Measurements from ENCODE around the gene TEX36. TPM values are rescaled to one million over a fixed set of nuclear protein-coding genes. Genes with fewer than 3 reads are reported as not detected.

Gene TEX36
- total RNA-seq, 1 donor from 2014 or later, result not detected

DNA sequence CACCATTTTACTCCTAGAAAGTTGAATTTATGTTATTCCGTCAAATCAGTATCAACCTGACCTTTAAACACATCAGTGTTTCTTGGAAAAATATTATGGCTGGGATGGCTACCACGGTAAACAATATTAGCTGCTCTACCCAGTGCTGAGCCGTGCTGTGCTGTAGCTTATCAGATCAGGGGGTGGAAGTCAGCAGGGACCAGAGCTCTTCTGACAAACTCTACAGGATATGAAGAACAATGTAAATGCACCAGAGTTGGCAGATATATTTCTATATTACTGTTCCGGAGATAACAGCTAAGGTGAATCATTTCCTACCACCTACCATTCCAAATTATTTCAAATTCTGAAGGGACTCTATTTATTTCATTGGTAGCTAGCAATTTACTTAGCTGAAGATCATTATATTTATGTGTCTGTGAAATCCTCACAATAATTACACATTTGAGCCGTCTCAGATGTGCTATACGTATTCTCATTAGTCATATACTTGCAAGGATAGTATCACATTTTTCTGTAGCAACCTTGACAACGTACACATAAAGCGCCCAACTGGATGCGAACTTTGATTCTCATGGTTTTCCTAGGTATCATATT, 76.5 kb downstream of the TEX36 start:
- TF ChIP-seq, protein P1, sequence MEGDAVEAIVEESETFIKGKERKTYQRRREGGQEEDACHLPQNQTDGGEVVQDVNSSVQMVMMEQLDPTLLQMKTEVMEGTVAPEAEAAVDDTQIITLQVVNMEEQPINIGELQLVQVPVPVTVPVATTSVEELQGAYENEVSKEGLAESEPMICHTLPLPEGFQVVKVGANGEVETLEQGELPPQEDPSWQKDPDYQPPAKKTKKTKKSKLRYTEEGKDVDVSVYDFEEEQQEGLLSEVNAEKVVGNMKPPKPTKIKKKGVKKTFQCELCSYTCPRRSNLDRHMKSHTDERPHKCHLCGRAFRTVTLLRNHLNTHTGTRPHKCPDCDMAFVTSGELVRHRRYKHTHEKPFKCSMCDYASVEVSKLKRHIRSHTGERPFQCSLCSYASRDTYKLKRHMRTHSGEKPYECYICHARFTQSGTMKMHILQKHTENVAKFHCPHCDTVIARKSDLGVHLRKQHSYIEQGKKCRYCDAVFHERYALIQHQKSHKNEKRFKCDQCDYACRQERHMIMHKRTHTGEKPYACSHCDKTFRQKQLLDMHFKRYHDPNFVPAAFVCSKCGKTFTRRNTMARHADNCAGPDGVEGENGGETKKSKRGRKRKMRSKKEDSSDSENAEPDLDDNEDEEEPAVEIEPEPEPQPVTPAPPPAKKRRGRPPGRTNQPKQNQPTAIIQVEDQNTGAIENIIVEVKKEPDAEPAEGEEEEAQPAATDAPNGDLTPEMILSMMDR (IDR thresholded peaks at IDR 0.05), result no peak
- no peak for DNase-seq (ENCODE audit: low spot score in 2 of 2)
- no peaks in the 10 kb centered on the region for H3K36me3 ChIP-seq
- no peaks in the 10 kb centered on the region for H3K27me3 ChIP-seq
- intact Hi-C loops (cut with DNase I), result no loop called here
- no peak overlapping the region for H3K27ac ChIP-seq
- H3K4me3 ChIP-seq, result no peak overlapping the region
- no peaks in the 10 kb centered on the region for H3K4me1 ChIP-seq
- H3K9me3 ChIP-seq, result peaks cover 0 to 2% of the 10 kb centered on the region in 2 donors

Other genes with a start within 250 kb of the TEX36 start
- gene EDRF1, start 36.5 kb upstream of the TEX36 start, total RNA-seq, result 0.53 TPM
- not detected for gene MMP21, start 92.7 kb upstream of the TEX36 start, total RNA-seq
- 38.1 TPM for gene UROS, start 140.1 kb upstream of the TEX36 start, total RNA-seq
- gene BCCIP, start 140.4 kb upstream of the TEX36 start, total RNA-seq, result 4.7 TPM
- gene DHX32, start 198.1 kb upstream of the TEX36 start, total RNA-seq, result 27.4 TPM
- gene FANK1, start 213.4 kb upstream of the TEX36 start, total RNA-seq, result not detected